Activated naive CD8-positive, alpha-beta T cell treated with anti-CD3 and anti-CD28 coated beads, Interleukin-2, amount 50 U/mL, for 24 hours (primary cell): ENCODE results near the gene TNS2.

Experiments
- ATAC-seq: fragments of 150-1000 bp; cut with Tn5 transposase; one replicate; pipeline ENCODE4 v1.10.0; 2021
- DNase-seq: peaks from one replicate; pipeline ENCODE4 v3.0.0; 2021
- H3K27ac Mint-ChIP-seq: one replicate; pipeline ENCODE4 v1.8.0; 2021; ENCODE audit warnings: mild to moderate bottlenecking, mixed read lengths
- H3K27me3 Mint-ChIP-seq: one replicate; pipeline ENCODE4 v1.8.0; 2021; ENCODE audit warnings: mixed read lengths
- H3K36me3 Mint-ChIP-seq: one replicate; pipeline ENCODE4 v1.8.0; 2021; ENCODE audit warnings: low read depth, mixed read lengths
- H3K4me1 Mint-ChIP-seq: one replicate; pipeline ENCODE4 v1.8.0; 2021; ENCODE audit warnings: mixed read lengths
- H3K4me3 Mint-ChIP-seq: one replicate; pipeline ENCODE4 v1.8.0; 2021; ENCODE audit warnings: mild to moderate bottlenecking, moderate library complexity, mixed read lengths
- H3K9me3 Mint-ChIP-seq: one replicate; pipeline ENCODE4 v1.8.0; 2021; ENCODE audit warnings: mixed read lengths

TNS2 gene

DNA sequence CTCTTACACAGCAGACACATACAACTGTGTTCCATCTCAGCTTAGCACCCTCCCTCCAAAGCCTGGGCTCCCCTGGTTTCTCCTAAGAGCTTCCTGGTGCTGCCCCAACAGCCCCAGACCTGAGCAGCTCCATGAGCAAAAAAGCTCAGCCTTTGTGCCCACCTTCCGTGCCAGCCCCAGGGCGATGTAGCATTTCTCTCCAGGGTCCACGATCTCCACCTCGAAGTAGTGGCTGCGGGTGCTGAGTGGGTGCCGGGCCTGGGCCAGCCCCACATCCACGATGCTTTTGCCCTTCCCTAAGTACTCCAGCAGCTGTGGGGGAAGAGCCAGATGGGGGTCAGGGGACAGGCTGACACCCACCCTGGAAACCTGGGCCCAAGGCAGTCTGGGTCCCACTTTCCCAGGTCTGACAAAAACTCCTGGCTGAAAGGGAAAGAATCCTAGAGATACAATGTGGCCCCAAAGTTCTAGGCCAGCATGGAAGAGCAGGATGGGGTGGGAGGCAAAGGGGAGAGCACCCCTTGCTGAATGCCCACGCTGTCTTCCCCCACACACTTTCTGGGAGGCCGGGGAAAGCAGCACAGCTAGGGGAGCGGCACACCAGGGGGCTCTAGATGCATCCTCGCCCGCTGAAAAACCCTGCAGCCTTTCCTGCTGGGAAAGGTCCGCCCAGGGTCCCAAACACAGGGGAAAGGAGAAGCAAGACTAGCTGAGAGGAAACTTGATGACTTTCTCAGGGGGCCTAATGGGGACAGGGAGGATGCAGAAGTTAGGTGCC lies 18.3 kb downstream of the TNS2 start:
- Mint-ChIP-seq H3K4me1 (peaks cover 13% of the 10 kb centered on the region), H3K36me3 (peaks cover 16% of the 10 kb centered on the region), H3K27me3 (no peaks in the 10 kb centered on the region), H3K4me3 (no peak overlapping the region), H3K27ac (no peak overlapping the region), H3K9me3 (no peaks in the 10 kb centered on the region)
- DNase-seq (no peak), ATAC-seq (no peak)

DNA sequence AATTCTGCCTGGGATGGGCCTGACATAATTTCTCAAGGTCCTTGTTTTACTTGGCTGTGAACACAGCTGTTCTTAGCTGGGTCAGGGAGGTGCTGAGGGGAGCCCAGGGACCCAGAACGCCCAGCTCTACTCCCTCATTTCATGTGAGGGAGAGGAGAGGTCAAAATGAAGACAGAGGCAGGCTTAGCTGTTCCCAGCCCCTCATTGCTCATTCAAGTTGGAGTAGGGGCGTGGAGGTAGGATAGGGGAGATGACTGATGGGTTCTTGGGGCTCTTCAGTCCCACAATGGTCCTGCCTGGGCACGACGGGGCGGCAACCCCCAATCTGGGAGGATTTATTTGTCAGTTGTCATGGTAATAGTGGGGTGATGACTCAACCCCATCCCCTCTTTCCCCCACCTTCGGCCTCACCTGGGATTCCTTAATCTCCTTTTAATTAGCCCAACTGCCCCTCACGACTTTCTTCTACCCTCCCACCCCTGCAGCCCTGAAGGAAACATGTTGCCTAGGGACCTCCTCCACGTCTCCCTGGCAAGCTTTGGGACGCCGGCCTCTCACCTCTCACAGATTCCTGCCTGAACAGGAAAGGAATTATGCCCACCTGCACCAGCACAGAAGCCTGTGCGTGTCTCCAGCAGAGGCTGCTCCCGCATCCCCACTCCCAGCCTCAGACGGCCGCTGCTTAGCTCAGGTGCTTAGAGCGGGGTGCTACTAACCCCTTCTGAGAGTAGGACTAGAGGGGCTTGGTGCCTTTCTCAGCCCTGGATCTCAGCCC lies 19.1 kb downstream of the TNS2 start:
- H3K4me1 Mint-ChIP-seq, result peaks cover 13% of the 10 kb centered on the region
- H3K4me3 Mint-ChIP-seq, result no peak overlapping the region
- H3K36me3 Mint-ChIP-seq, result peaks cover 16% of the 10 kb centered on the region
- H3K9me3 Mint-ChIP-seq, result no peaks in the 10 kb centered on the region
- no peaks in the 10 kb centered on the region for H3K27me3 Mint-ChIP-seq
- DNase-seq (no peak), ATAC-seq (no peak)
- H3K27ac Mint-ChIP-seq, result no peak overlapping the region

GRCh38 chr12:53069621-53070410 lies 20.0 kb downstream of the TNS2 start:
- no peaks in the 10 kb centered on the region for H3K9me3 Mint-ChIP-seq
- peaks cover 13% of the 10 kb centered on the region for H3K4me1 Mint-ChIP-seq
- no peaks in the 10 kb centered on the region for H3K27me3 Mint-ChIP-seq
- H3K4me3 Mint-ChIP-seq, result no peak overlapping the region
- H3K36me3 Mint-ChIP-seq, result peaks cover 16% of the 10 kb centered on the region
- no peak overlapping the region for H3K27ac Mint-ChIP-seq
- DNase-seq, result no peak
- ATAC-seq, result no peak

DNA sequence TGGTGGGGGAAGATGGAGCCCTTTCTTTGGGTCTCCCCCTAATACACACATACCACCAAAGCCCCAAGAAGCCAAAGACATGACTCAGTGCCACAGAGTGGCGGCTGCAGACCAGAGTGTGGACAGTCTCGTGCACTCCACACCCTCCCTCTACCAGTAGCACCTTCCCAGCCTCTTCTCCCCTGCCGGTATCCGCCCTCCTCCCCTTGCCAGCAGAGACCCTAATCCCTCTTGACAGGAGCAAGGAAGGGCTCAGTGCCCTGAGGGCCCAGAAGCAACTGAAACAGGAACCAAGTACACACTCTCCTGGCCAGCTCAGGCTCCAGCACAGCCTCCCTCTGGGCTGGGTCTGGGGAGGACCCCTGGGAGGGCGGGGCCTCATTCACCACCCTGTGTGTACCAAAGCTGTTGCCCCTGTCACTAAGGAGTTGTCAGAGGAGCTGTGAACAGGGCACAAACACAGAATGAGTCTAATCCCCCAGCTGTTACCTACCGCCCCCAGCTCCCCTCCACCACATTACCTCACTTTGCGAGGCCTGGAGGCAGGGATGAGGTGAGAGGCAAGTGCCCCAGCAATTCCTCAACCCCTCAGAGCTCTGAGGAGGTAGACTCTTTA lies 21.1 kb downstream of the TNS2 start:
- ATAC-seq, result no peak

DNA sequence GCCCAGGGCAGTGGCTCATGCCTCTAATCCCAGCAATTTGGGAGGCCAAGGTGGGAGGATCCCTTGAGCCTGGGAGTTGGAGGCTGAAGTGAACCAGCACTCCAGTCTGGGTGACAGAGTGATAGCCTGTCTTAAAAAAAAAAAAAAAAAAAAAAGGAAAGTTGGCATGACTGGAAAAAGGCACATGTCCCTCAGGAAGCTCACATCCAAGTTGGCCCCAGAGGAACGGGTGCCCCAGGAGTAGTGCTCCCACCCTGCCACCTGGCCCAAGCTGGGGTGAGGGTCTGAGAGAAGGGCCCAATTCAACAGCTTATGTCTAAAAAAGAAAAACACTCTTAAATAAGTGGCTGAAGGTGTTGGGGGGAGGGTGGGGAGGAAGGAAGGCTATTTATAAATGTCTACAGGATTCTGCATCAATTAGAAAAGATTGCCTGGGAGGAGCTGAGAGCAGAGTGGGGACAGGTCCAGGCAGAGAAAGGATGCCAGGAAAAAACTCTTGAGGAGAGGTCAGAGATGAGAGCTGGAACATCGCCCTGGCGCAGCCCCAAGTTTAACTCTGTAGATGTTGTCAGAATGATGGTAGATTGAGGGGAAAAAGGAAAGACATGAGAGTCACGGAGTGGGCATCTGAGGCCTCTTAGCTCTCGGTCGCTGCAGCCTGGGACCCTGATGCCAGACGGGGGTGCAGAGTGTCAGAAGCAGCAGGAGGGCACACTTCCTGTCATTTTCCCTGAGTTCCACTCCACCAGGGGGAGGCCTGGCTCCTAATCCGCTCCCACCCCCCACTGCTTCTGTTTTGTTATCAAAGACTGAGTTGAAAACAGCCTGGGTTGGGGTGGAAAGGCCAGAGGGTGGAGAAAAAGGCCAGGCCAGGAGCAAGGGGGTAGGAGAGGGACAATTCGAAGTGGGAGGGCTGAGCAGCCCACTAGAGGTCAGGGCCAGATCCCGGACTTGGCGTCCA lies 22.0 kb downstream of the TNS2 start:
- Mint-ChIP-seq H3K27me3 (no peaks in the 10 kb centered on the region), H3K27ac (no peak overlapping the region), H3K9me3 (no peaks in the 10 kb centered on the region), H3K4me3 (no peak overlapping the region), H3K36me3 (peaks cover 7% of the 10 kb centered on the region), H3K4me1 (peaks cover 10% of the 10 kb centered on the region)
- DNase-seq (no peak), ATAC-seq (no peak)

More for the DNA sequence above, 21.1 kb downstream of the TNS2 start:
- H3K27me3 Mint-ChIP-seq, result no peaks in the 10 kb centered on the region
- H3K36me3 Mint-ChIP-seq, result peaks cover 12% of the 10 kb centered on the region
- H3K4me3 Mint-ChIP-seq, result no peak overlapping the region
- H3K9me3 Mint-ChIP-seq, result no peaks in the 10 kb centered on the region
- no peak for DNase-seq
- H3K4me1 Mint-ChIP-seq, result peaks cover 11% of the 10 kb centered on the region
- H3K27ac Mint-ChIP-seq, result peak overlapping the region; percentile 27

DNA sequence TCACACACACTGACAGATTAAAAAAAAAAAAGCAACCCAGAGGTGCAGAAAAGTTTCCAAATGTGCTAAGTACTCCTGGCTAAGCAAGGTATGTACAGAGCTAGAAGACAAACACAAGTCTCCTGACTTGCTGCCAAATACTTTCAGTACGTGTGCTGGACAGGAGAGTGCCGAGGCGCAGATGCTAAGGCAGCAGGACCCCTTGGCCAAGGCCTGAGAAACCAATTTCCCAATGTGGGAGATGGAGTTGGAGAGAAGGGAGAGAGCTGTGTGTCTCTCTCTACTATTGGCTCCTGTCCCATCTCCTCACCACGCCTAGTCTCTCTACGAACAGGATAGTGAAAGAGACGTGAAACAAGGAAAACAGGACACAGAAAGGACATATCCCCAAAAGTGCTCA lies 24.0 kb downstream of the TNS2 start:
- Mint-ChIP-seq H3K36me3 (peaks cover 12% of the 10 kb centered on the region), H3K27me3 (no peaks in the 10 kb centered on the region), H3K4me3 (no peak overlapping the region), H3K27ac (no peak overlapping the region), H3K4me1 (peaks cover 24% of the 10 kb centered on the region), H3K9me3 (no peaks in the 10 kb centered on the region)
- ATAC-seq, result no peak
- DNase-seq, result no peak

- Mint-ChIP-seq H3K27me3 (no peaks in the 10 kb centered on the region), H3K4me3 (no peak overlapping the region), H3K4me1 (peaks cover 24% of the 10 kb centered on the region), H3K36me3 (peaks cover 12% of the 10 kb centered on the region), H3K9me3 (no peaks in the 10 kb centered on the region), H3K27ac (no peak overlapping the region)
- ATAC-seq (no peak), DNase-seq (no peak)
Measured at GRCh38 chr12:53074283-53074998, 24.6 kb downstream of the TNS2 start.

DNA sequence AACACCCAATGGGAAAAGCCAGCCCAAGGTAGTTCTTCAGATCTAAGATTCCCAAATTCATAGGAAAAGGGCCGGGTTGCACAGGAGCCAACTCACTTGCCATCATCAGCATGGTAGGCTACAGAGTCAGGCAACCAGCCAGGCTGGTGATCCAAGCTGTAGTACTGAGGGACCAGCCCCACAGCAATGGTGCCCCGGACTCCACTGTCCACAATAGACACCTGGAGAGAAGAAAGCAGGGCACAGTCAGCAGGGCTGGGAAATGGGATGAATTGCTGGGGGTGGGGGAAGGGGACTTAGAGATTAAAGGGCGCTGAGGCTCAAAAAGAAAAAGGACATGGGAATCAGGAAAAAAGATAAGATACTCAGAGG lies 25.1 kb downstream of the TNS2 start:
- no peaks in the 10 kb centered on the region for H3K27me3 Mint-ChIP-seq
- H3K4me1 Mint-ChIP-seq, result peaks cover 28% of the 10 kb centered on the region
- no peak for DNase-seq
- no peak overlapping the region for H3K27ac Mint-ChIP-seq
- H3K36me3 Mint-ChIP-seq, result peaks cover 12% of the 10 kb centered on the region
- ATAC-seq, result no peak
- no peaks in the 10 kb centered on the region for H3K9me3 Mint-ChIP-seq
- no peak overlapping the region for H3K4me3 Mint-ChIP-seq

- no peak overlapping the region for H3K4me3 Mint-ChIP-seq
Measured at GRCh38 chr12:53076461-53076860, 26.6 kb downstream of the TNS2 start.

GRCh38 chr12:53077030-53077429 lies 27.2 kb downstream of the TNS2 start:
- no peak for ATAC-seq
- DNase-seq, result no peak
- Mint-ChIP-seq H3K4me1 (peaks cover 33% of the 10 kb centered on the region), H3K27me3 (no peaks in the 10 kb centered on the region), H3K9me3 (no peaks in the 10 kb centered on the region), H3K36me3 (peaks cover 12% of the 10 kb centered on the region), H3K27ac (peak overlapping the region; percentile 65), H3K4me3 (peak overlapping the region; percentile 90)

More at GRCh38 chr12:53076461-53076860, 26.6 kb downstream of the TNS2 start:
- ATAC-seq (no peak), DNase-seq (no peak)
- Mint-ChIP-seq H3K27me3 (no peaks in the 10 kb centered on the region), H3K9me3 (no peaks in the 10 kb centered on the region), H3K27ac (no peak overlapping the region), H3K4me1 (peaks cover 35% of the 10 kb centered on the region), H3K36me3 (peaks cover 12% of the 10 kb centered on the region)

DNA sequence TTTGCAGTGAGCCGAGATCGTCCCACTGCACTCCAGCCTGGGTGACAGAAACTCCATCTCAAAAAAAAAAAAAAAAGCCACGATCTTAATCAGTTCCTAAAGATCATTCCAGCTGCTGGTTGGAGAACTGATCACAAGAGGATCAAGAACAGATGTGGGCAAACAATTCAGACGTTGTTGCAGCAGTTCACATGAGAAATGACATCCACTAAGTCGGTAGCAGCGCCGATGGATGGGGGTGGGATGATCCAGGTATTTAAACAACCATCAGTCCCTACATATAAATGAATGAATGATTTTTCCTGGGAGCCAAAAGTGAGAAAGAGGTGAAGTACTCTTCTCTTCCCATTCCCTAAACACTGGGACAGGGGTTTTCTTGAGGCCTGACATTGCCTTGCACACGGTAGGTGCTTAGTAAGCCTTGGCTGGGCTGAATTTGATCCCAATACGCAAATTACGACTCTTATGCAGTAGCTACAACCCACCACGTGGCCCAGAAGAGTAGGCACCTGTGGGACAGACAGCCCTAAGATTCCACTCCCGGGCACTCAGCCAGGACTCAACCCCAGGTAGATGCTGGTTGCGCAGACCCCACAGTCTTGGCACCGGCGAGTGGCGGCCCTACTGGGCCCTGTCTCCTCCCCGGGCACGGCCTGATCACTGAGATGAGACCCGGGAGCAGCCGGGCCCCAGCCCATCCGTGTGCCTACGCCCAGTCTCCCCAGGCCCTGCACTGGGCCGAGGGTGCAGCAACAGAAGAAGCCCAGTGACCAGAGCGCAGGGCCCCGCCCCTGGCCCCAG lies 28.8 kb downstream of the TNS2 start:
- peak overlapping the region; percentile 93 for H3K27ac Mint-ChIP-seq
- DNase-seq (no peak), ATAC-seq (peak; percentile 6)
- H3K27me3 Mint-ChIP-seq, result no peaks in the 10 kb centered on the region
- peak overlapping the region; percentile 90 for H3K4me3 Mint-ChIP-seq
- H3K36me3 Mint-ChIP-seq, result peaks cover 6% of the 10 kb centered on the region
- peaks cover 34% of the 10 kb centered on the region for H3K4me1 Mint-ChIP-seq
- no peaks in the 10 kb centered on the region for H3K9me3 Mint-ChIP-seq

DNA sequence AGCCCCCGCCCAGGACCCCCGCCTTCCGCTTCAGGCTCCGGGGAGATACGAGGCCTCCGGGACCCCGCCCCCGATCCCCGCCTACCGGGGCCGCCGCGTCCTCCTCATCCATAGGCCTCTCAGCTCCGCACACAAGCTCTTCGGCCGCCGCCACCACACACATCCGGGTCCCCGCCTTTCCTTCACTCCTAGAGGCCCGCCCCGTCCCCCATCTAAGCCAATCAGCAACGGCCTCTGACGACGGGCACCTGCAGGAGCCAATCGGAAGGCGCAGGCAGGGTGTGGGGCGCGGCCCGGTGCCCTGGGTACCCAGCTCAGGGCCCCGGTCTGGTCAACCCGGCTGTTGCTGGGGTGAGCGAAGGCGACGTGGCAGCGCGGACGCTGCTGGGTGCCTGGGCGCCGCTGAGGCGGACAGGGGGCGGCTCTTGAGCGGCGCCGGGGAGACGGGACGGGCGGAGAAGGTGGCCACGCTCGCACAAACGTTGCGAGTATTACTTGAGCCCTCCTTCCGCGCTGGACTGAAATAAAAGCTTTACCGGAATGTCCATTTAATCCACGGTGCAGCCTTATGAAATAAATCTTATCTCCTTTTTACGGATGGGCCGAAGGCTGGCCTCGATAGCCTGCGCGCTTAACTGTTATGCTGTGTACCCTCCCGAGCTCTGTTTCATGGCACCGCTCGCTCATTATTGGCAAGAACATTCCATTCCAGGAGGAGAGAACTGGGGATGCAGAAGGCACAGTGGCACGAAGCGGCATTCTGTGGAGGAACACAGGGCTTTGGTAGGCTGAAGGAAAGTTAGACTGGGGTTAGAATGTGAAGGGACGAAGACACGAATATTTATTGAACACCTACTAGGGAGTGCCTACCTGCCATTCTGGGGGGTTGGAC lies 29.6 kb downstream of the TNS2 start, which contains the start of gene SPRYD3:
SPRYD3 (minus strand) TSS at position 165 of the 892 bp plus-strand sequence; CDS start at position 108, 57 bp downstream.
- DNase-seq (peak; percentile 96), ATAC-seq (peak; percentile 98)
- H3K36me3 Mint-ChIP-seq, result peaks cover 6% of the 10 kb centered on the region
- no peaks in the 10 kb centered on the region for H3K27me3 Mint-ChIP-seq
- H3K9me3 Mint-ChIP-seq, result no peaks in the 10 kb centered on the region
- H3K4me3 Mint-ChIP-seq, result peak within 1 kb of the TSS; percentile 90
- H3K27ac Mint-ChIP-seq, result peak within 1 kb of the TSS; percentile 93
- peaks cover 34% of the 10 kb centered on the region for H3K4me1 Mint-ChIP-seq
